Panc1 (cell line): Measurements from ENCODE around the gene SECTM1. TPM values are rescaled to one million over a fixed set of nuclear protein-coding genes. Genes with fewer than 3 reads are reported as not detected.

Source experiments
- ATAC-seq: fragments of 200-7000 bp; cut with Tn5 transposase; 2 replicates; pipeline ENCODE4 v1.9.1; 2020; ENCODE audit warnings: mild to moderate bottlenecking, moderate library complexity
- BruUV-seq: library from RNA; stranded (reverse); fragments of 400-500 nt; replicated peaks from 2 replicates; lab custom pipeline; 2021; lab: Mats Ljungman, UMichigan
- CTCF ChIA-PET: fragments of 300-600 bp; sonication (Branson Sonifier 250); formaldehyde crosslinking; loops from one replicate; lab custom pipeline; 2022; ENCODE audit warnings: antibody characterized with exemption; lab: Charles Lee
- POLR2A ChIA-PET: fragments of 300-600 bp; sonication (Branson Sonifier 250); formaldehyde crosslinking; loops from one replicate; lab custom pipeline; 2022; ENCODE audit warnings: antibody characterized with exemption; lab: Charles Lee
- DNase-seq: peaks from one replicate; pipeline ENCODE4 v3.0.0-alpha.2; 2010; ENCODE audit warnings: low read depth, low spot score
- H3K27ac ChIP-seq: 2 replicates; pipeline ENCODE4 v1.5.1; 2011; ENCODE audit warnings: mild to moderate bottlenecking, low read length, inconsistent platforms
- H3K27me3 ChIP-seq: fragments of 200-500 bp; sonication (Bioruptor generic); 2 replicates; pipeline ENCODE4 v1.6.0; 2014; ENCODE audit warnings: low read length, inconsistent platforms; ENCODE audit not compliant: control insufficient read depth, insufficient read depth
- H3K36me3 ChIP-seq: fragments of 200-500 bp; sonication (Bioruptor generic); 2 replicates; pipeline ENCODE4 v1.5.1; 2014; ENCODE audit warnings: inconsistent platforms, mild to moderate bottlenecking, low read length, moderate library complexity; ENCODE audit not compliant: control insufficient read depth, insufficient read depth
- H3K4me1 ChIP-seq: 2 replicates; pipeline ENCODE4 v1.5.1; 2011; ENCODE audit warnings: inconsistent platforms, mild to moderate bottlenecking, low read length, moderate library complexity; ENCODE audit not compliant: control insufficient read depth, insufficient read depth
- H3K4me3 ChIP-seq, 2 experiments: 2 replicates each; pipeline ENCODE4 v1.5.1; 2011 to 2012; ENCODE audit warnings: low read depth in 2 of 2, low read length in 2 of 2, mild to moderate bottlenecking in 2 of 2, inconsistent platforms in 1 of 2, moderate library complexity in 1 of 2
- H3K9me3 ChIP-seq: fragments of 200-500 bp; sonication (Bioruptor generic); 2 replicates; pipeline ENCODE4 v1.5.1; 2014; ENCODE audit warnings: low read depth, mild to moderate bottlenecking, inconsistent platforms, low read length, moderate library complexity; ENCODE audit not compliant: control insufficient read depth, insufficient read depth
- POLR2AphosphoS5 ChIP-seq: IDR thresholded peaks from 2 replicates; pipeline ENCODE4 v1.6.1; 2012; ENCODE audit warnings: mild to moderate bottlenecking, low read depth, low read length, moderate library complexity
- SIN3A ChIP-seq: IDR thresholded peaks from 2 replicates; pipeline ENCODE4 v1.6.1; 2012; ENCODE audit warnings: low read depth, mild to moderate bottlenecking, low read length, moderate library complexity, borderline replicate concordance; ENCODE audit not compliant: insufficient read depth
- TCF7L2 ChIP-seq: IDR thresholded peaks from 2 replicates; pipeline ENCODE4 v1.6.1; 2011; ENCODE audit warnings: mild to moderate bottlenecking, low read depth, low read length, inconsistent platforms
- in situ Hi-C: cut with HindIII; loops from 2 replicates; pipeline ENCODE4 v1.10.0; 2016; ENCODE audit warnings: low sequenced_read_pairs, low pct_unique_long_range_greater_than_20kb
- intact Hi-C: fragments of 100-400 bp; cut with micrococcal nuclease; formaldehyde crosslinking; loops from one replicate; pipeline ENCODE4 v1.10.0; 2022; ENCODE audit not compliant: unreplicated experiment
- total RNA-seq: library from RNA; stranded (reverse); gene quantifications from one replicate; pipeline ENCODE4 v1.2.1, GENCODE V29; 2021; ENCODE audit not compliant: unreplicated experiment
- TF ChIP-seq, protein P1 (sequence below), 2 experiments: IDR thresholded peaks; 2 replicates each; pipeline ENCODE4 v1.6.1; 2011 to 2012; ENCODE audit warnings: low read depth in 2 of 2, control low read depth in 1 of 2, low read length in 1 of 2, mild to moderate bottlenecking in 1 of 2, moderate library complexity in 1 of 2; ENCODE audit not compliant: insufficient read depth in 1 of 2
- TF ChIP-seq, protein P2 (sequence below): fragments of 450-650 bp; IDR thresholded peaks from 2 replicates; pipeline ENCODE4 v1.5.1; 2017; ENCODE audit warnings: mild to moderate bottlenecking

Gene SECTM1
- total RNA-seq, 1 experiment from 2014 or later, result 5.4 TPM

DNA sequence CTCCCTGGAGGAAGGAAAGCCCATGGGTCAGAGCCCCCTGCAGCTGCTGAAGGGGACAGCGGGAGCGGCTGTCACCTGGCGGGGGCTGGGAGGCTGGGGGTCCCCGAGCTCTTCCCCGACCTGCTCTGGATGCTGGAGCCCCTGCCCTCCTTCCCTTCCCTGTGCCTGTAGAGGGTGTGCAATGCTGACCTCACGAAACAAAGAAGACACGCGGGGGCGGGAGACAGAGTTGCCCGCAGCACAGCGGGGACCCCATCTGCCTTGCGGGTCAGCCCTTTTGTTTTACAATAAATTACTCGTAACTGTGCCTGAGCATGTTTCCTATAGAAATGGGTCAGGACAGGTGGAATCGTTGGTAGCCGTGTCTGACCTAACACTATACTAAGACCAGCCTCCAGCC, 6.3 kb downstream of the SECTM1 start:
- CTCF ChIA-PET, result interaction anchor here (0.5 kb wide), 1 partner anchor 57 kb away, joined by 4 read pairs; no protein-coding TSS in a partner anchor
- no peaks in the 10 kb centered on the region for H3K27me3 ChIP-seq
- no peak overlapping the region for H3K27ac ChIP-seq

DNA sequence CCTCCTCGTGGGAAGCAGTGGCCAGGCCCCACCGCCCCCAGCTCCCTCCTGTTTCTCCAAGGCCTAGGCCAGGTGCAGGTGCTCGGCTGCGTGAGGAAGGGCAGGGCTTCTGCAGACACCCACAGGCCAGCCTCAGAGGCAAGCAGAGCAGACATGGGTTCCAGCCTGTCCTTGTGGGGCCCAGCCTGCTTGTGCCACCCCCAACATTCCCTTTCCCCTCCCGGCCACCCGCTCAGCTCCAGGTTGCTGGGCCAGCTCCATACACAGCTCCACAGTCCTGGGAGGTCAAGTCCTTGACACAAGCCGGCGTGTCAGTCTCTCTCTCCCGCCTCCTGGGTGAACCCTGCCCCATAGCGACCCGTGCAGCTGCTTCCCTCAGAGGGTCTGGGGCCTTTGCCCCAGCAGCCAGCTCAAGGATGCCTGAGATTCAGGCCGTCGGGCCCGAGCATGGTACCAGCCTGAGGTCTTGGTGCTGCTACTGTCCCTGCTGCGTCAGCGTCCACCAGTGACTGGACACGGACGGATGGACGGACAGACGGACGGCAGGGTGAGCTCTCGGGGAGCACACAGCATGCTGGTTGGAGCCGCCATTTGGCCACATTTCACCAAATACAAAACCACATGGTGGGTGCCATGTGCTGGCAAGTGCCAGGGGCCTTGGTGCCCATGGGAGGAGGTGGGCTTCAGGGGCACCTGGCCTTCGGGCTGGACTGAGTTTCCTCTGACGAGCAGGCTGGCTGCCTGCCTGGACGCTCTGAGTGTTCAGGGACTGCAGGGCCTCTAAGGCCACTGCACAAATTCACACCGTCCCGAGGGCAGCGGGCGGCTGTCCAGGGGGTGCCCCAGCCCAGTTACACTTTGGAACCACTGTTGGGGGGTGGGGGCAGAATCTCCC, 8.0 kb downstream of the SECTM1 start:
- BruUV-seq, result no TSS peak
- Histone ChIP-seq H3K4me3 (no peak overlapping the region), H3K27ac (no peak overlapping the region), H3K27me3 (no peaks in the 10 kb centered on the region), H3K36me3 (no peaks in the 10 kb centered on the region), H3K4me1 (peaks cover 39% of the 10 kb centered on the region), H3K9me3 (no peaks in the 10 kb centered on the region)
- ATAC-seq, result no peak
- in situ Hi-C loops, result no loop called here
- CTCF ChIA-PET, result interaction anchor here (1.0 kb wide), 1 partner anchor 24 kb away, joined by 11 read pairs; no protein-coding TSS in a partner anchor
- POLR2A ChIA-PET, result interaction anchor here (0.6 kb wide), 1 partner anchor 31 kb away, joined by 4 read pairs; no protein-coding TSS in a partner anchor
- no peak for DNase-seq
- no peak for TF ChIP-seq TCF7L2
- TF ChIP-seq, protein P1, sequence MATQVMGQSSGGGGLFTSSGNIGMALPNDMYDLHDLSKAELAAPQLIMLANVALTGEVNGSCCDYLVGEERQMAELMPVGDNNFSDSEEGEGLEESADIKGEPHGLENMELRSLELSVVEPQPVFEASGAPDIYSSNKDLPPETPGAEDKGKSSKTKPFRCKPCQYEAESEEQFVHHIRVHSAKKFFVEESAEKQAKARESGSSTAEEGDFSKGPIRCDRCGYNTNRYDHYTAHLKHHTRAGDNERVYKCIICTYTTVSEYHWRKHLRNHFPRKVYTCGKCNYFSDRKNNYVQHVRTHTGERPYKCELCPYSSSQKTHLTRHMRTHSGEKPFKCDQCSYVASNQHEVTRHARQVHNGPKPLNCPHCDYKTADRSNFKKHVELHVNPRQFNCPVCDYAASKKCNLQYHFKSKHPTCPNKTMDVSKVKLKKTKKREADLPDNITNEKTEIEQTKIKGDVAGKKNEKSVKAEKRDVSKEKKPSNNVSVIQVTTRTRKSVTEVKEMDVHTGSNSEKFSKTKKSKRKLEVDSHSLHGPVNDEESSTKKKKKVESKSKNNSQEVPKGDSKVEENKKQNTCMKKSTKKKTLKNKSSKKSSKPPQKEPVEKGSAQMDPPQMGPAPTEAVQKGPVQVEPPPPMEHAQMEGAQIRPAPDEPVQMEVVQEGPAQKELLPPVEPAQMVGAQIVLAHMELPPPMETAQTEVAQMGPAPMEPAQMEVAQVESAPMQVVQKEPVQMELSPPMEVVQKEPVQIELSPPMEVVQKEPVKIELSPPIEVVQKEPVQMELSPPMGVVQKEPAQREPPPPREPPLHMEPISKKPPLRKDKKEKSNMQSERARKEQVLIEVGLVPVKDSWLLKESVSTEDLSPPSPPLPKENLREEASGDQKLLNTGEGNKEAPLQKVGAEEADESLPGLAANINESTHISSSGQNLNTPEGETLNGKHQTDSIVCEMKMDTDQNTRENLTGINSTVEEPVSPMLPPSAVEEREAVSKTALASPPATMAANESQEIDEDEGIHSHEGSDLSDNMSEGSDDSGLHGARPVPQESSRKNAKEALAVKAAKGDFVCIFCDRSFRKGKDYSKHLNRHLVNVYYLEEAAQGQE (IDR thresholded peaks at IDR 0.05; ENCODE audit: insufficient read depth in 1 of 2, low read depth in 2 of 2, low read length in 1 of 2), result no peak
- TF ChIP-seq SIN3A, result no peak
- TF ChIP-seq, protein P2, sequence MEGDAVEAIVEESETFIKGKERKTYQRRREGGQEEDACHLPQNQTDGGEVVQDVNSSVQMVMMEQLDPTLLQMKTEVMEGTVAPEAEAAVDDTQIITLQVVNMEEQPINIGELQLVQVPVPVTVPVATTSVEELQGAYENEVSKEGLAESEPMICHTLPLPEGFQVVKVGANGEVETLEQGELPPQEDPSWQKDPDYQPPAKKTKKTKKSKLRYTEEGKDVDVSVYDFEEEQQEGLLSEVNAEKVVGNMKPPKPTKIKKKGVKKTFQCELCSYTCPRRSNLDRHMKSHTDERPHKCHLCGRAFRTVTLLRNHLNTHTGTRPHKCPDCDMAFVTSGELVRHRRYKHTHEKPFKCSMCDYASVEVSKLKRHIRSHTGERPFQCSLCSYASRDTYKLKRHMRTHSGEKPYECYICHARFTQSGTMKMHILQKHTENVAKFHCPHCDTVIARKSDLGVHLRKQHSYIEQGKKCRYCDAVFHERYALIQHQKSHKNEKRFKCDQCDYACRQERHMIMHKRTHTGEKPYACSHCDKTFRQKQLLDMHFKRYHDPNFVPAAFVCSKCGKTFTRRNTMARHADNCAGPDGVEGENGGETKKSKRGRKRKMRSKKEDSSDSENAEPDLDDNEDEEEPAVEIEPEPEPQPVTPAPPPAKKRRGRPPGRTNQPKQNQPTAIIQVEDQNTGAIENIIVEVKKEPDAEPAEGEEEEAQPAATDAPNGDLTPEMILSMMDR, result no peak
- no peak for TF ChIP-seq POLR2AphosphoS5
- intact Hi-C loops, result no loop called here

More for the DNA sequence above, 6.3 kb downstream of the SECTM1 start:
- H3K9me3 ChIP-seq, result no peaks in the 10 kb centered on the region
- ATAC-seq (no peak), DNase-seq (no peak)
- no TSS peak for BruUV-seq
- TF ChIP-seq TCF7L2, result no peak
- TF ChIP-seq, protein P1 (IDR thresholded peaks at IDR 0.05; ENCODE audit: insufficient read depth in 1 of 2, low read depth in 2 of 2, low read length in 1 of 2), result no peak
- TF ChIP-seq, protein P2, result no peak
- in situ Hi-C loops, result no loop called here
- no peak overlapping the region for H3K4me3 ChIP-seq
- intact Hi-C loops, result no loop called here
- peaks cover 42% of the 10 kb centered on the region for H3K4me1 ChIP-seq
- H3K36me3 ChIP-seq, result no peaks in the 10 kb centered on the region; the same call in 1 of the 2 replicates
- POLR2A ChIA-PET, result no interaction called here
